NT2/D1 (cell line): ENCODE measurements around the gene ATAD3C.
"Not testable (repeated sequence)": the region's sequence is repeated elsewhere in the genome, so short reads cannot be mapped to it uniquely, and the experiment has no call there.

Experiments used
- SUZ12 ChIP-seq: IDR thresholded peaks from 2 replicates; pipeline ENCODE4 v1.6.1; 2011; ENCODE audit not compliant: insufficient read length, insufficient read depth; ENCODE audit errors: extremely low read depth
- YY1 ChIP-seq: IDR thresholded peaks from 2 replicates; pipeline ENCODE4 v1.6.1; 2011; ENCODE audit not compliant: insufficient read length, insufficient read depth
- ZNF274 ChIP-seq: IDR thresholded peaks from 2 replicates; pipeline ENCODE4 v1.6.1; 2011; ENCODE audit warnings: mild to moderate bottlenecking, low read depth, low read length

- TF ChIP-seq YY1, ZNF274, SUZ12: not testable (repeated sequence)
These were observed 67.4 kb downstream of the ATAD3C start for GRCh38 chr1:1516923-1517322.
